Forelimb muscle (tissue), 1 donor: Measurements from ENCODE around the gene TREX2. TPM values are rescaled to one million over a fixed set of nuclear protein-coding genes. Genes with fewer than 3 reads are reported as not detected.
"Not testable (repeated sequence)": the region's sequence is repeated elsewhere in the genome, so short reads cannot be mapped to it uniquely, and the experiment has no call there.

ENCODE experiments used
- DNase-seq: peaks from one replicate; pipeline ENCODE4 v3.0.0-alpha.2; 2013; ENCODE audit warnings: low read depth
- polyA plus RNA-seq: library from polyadenylated mRNA; unstranded; fragments of 120-200 nt; gene quantifications from one replicate; pipeline ENCODE4 v1.2.1, GENCODE V29; 2013; ENCODE audit not compliant: insufficient read length

The TREX2 gene
- polyA plus RNA-seq, 1 donor: 0.20 TPM

DNA sequence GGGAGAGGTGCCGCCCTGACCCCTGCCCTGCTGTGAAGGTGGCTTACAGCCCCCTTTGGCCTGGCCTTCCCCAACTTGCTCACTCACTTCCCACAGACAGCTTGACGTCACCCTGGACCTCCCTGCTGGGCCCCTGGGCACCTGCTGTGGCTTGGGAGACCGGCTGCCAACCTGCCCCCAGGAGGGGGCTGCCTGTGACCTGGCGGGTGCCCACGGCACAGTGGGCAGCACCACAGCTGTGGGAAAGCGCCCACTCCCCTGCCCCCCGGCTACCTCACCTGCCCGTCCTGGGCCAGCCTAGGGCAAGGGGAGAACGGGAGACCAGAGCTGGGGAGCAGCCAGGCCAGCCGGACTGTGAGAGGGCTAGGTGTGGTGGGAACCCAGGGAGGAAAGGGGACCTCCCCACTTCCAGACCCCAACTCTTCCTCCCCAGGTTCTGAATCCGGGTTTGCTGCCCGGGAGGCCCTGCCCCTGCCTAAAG, 36.9 kb downstream of the TREX2 start:
- no peak for DNase-seq

DNA sequence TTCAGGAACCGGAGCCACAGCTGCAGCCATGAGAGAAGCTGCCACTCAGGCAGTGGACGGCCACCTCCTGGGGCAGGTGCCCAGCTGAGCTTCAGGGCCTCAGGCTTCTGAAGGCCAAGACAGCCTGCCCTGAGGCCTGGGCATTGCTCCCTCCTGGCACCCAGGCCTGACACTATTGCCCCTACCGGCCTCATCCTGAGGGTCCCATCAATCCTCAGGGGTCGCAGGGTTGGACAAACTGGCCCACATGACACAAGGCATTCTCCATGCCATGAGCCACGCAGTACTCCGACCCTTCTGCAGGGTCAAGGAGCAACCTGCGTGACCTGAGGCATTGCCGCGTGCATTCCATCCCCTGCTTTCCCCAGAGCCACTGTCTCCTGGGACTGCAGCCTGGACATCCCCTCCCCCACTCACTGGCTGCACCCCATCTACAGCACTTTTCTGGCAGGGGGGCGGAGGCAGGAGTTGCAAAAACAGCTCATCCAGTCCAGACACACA, 37.6 kb downstream of the TREX2 start:
- no peak for DNase-seq

DNA sequence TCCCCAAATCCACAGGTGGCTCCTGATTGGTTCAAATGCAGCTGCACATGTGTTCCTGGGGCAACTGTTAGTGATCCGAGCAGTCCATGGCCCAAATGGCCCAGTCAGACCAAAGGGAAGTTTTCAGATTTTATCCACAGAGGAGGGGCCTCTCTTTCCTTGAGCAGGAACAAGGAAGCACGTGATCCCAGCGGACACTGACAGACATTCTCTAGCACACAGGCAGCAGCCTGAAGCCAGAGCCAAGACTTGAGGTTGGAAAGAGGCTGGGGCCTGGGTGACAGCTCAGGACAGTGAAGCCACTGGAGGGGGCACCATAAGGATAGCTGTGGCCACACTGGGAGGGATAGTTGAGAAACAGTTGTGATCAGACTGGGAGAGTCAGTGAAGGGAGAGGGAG, 38.1 kb downstream of the TREX2 start:
- no peak for DNase-seq

DNA sequence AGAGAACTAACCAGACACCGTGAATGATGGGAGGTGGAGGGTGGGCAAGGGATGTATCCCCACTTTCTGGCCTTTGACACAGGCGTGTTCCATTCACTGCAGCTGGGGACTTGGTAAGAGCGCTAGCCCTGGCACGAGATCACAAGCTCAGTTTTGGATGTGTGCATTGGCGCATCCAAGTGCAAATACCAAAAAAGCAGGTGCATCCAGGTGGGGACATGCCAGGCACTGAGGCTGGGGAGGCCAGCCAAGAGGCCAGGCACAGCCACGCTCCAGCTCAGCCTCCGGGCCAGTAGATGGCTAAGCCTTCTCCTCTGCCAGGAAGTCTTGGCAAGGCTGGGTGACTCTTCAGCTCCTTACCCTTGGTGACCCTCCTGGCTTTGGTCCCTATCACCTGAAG, 39.0 kb downstream of the TREX2 start:
- no peak for DNase-seq

DNA sequence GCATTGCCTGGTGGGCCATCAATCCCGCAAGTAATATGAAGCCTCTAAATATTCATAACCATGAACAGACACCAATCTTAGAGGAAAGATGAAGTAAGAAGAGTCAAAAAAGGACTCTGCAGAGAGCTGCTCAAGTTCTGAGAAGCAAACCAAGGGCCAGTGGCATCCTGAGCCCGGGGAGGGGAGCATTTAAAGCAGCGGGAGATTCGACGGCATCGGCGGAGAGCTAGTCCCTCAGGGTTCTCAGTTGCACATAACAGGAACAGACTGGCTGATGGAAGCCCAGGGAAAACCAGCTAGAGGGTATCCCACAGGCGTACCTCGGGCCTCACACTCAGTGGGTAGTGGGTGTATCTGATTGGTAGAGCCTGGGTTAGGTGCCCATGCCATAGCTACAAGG, 39.8 kb downstream of the TREX2 start:
- no peak for DNase-seq

DNA sequence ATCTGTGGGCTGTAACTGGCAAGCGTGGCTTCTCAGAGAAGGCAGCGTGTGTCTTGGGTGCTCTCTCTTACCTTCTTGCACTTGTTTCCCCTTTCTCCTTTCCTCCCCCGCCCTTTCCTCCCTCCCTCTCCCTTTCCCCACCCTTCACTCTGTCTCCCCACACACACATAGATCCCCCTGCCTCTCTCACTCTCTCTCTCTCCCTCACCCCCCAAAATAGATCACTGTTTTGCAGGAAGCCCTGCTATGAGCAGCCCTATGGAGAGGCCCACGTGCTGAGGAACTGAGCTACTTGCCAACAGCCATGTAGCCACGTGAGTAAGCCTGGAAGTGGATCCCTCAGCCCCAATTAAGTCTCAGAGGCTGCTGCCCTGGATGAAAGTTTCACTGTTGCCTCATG, 40.4 kb downstream of the TREX2 start:
- DNase-seq: no peak

DNA sequence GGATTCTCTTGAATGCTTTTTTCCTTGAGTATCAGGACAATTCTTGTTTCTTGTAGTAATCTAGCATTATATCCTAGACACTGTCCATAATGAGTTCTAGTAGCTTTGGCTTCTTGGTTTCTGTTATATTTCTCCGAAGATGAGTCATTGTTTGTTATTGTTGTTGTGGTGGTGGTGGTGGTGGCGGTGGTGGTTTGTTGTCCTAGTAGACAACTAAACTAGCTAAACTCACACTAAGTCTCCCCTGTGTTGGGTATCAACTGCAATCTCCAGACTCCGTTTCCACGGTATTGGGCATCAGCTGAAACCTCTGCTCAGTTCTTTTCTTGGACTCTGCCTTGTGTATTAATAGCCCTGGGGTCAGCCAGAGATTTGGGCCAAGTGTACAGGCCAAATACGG, 41.5 kb downstream of the TREX2 start:
- not testable (repeated sequence) for DNase-seq

DNA sequence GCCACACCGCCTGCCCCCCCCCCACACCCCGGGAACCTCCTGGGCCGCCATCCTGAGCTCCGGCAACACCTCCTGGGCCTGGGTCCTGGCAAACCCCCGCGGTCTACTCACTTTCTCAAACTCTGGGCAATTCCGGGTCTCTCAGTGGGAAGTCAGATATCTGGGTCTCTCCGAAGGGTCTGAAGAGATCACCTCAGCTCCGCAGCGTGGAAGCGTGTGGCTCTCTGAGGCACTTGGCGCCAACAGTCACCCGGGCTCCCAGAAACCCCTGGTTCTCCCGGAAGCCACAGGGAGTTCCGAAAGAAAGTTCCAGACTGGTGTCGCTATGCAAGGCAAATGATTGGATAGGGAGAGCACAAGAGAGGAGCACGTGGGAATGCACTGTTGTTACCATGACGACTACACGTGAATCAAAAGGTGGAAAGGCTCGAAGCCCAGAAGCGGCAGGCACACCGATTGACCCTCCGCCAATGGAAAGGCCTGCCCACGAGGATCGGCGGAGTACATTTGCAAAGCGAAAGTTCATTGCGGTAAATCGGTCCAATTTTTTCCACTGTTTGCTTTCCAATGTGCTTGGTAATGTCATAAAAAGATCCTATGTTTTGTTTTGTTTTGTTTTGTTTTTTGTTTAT, 44.6 kb downstream of the TREX2 start, which contains the start of gene PNMA6E:
Gene PNMA6E (minus strand): TSS at position 218 of the 632 bp plus-strand sequence. CDS start 2,501 bp downstream, outside the sequence.
- no peak for DNase-seq

DNA sequence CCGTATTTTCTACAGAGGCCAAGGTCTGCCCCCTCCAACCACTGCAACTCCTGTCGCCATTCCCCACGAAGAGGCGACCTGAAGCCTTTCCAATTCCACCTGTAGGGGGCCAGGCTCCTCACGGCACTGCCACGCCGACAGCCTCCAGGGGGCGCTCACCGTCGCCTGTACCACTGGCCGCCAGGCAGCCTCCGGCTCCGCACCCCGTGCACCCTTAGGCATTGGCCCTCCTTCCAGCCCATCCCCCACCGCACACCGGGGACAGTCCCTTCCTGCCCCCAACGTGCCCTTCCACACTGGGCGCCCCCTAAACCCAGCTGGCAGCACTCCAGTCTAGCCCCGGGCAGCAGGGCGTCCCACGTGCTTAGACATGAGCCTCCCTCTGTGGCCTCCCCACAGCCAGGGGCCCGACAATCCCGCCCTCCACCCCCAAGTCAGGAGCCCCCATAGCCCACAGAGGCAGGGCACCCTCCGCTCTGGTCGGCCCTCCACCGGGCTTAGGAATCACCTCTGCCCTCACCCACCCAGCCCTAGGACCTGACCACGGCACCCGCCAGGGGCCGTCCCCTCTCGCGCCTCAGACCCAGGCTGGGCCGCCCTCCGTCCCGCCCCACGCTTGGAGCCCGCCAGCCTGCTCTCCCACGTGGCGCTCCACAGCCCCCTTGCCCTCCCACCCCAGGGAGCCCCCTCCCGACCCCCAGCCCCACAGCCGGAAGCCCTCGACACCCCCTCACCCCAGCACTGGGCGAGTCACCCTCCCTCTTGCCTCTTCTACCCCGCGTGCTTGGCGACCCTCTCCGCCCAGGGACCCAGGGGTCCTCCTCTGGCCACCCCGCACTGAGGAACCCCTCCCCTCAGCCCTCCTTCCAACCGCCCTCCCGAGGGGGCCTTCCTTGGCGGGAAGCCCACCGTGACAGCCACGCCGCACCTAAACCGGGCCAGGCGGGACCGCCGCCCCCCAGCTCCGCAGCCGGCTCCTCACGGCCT, 45.4 kb downstream of the TREX2 start:
- no peak for DNase-seq

DNA sequence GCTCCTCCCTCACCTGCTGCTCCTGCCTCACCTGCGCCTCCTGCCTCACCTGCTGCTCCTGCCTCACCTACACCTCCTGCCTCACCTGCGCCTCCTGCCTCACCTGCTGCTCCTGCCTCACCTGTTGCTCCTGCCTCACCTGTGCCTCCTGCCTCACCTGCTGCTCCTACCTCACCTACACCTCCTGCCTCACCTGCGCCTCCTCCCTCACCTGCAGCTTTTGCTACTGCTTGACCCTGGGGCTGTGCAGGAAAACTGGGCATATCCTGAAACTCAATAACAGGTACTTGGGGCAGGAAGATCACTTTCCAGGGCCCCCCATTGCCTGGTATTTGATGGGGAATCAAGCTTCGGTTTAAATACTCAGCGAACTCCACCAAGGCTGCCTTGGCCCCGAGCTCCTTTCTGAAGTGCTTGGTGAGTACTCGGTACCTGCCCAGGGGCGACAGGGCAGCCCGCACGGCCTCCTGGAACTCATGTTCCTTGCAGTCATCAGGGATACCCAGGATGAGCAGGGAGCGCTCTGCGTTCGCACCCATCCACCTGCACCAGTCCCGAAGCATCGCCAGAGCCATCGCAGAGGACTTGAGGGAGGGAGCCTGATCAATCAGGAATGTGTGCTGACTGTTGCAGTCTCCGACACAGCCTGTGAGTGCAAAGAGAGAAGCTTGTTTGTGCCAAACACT, 47.4 kb downstream of the TREX2 start:
- DNase-seq: no peak

DNA sequence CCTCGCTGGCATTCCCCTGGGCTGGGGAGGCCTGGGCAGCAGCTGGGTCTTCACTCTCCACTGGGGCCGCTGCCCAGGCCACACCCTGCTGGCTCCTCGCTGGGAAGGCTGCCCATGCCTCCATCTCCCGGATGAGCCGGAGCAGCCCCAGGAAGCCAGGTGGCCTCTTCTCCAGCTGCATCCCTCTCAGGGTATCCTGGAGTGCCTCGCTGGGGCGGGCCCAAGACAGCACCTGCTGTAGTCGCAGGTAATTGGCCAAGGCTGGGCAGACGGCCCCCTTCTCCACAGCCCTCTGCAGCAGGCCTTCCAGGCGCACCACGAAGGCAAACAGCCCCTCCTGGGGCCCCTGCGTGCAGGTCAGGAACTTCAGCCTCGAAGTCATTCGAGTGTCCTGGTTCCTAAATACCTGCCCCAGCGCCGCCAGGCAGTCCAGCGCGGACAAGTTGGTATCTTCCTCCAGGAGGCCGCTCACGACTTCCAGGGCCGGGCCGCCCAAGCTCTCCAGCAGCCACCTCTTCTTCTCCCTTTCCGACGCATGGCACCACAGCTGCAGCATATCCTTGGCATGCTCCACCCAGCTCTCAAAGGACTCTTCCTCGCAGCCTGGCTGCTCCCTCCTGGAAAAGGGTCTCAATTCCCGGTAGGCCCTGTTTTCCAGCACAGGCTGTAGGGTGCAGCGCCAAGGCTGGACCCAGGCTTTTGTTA, 48.4 kb downstream of the TREX2 start:
- DNase-seq: no peak

DNA sequence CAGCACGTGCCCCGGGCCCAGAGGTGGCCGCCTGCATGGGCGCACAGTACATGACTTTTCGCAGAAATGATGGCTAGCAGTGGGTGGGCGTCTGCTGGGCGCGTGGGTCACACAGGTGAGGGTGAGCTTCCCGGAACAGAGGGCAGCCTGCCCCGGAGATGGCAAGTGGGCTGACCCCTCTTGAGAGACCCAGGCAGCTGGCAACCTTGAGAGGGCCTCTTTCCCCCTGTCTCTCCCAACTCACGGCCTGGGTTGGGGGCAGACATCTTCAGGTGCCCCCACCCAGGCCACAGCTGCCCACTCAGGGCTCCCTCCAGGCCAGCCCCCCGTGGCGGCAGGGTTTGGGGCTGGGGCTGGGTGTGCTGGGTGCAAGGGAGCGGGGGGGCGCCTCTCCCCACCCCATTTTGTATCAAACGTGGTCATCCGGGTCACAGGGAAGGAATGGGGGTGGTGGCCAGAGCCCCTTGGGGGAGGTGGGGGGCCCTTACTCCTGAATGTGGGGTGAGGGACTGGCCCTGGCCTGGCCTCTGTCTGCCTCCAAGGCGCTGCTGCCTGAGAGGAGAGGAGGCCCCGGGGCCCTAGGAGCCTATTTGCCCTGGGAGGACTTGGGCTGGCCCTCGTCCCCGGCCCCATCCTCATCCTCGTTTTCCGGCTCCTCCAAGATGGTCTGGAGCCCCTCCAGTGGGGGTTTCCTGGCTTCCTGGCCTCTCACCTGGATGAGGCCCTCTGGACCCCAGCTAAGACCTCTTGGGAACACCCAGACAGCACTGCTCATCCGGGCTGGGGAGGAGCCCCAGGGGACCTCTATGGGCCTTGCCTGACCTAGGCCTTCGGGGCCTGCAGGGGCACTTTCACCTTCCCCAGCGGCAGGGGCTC, 49.3 kb downstream of the TREX2 start:
- DNase-seq: no peak

DNA sequence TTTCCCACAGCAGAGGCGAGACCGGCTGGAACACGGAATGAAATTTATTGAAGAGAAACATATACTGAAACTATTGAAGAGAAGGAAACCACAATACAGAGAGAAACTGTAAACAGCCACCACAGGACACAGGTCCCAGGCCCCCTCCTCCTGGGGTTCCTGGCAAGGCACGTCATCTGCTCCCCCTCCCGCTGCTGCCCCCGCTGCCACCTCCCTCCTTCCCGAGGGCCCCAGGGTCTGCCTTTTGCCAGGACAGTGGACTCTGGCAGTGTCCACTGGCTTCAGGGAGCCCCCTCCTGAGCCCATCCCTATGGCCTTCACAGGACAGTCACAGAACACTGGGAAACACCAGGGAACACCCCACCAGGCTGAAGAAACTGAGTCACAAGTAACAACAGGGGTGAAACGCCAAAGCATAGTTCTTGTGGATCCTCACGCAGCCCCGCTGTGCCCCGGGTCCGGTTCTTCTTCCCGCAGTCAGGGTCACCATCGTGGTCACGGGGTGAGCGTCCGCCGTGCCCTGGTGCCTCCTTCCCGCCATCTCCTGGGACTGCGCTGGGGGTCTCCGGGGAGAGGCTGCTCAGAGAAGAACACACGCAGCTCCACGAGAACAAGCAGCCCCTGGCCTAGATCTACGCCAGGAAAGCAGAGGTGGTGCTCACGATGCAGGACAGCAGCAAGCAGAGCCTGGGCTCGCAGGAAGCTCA, 50.1 kb downstream of the TREX2 start:
- no peak for DNase-seq

DNA sequence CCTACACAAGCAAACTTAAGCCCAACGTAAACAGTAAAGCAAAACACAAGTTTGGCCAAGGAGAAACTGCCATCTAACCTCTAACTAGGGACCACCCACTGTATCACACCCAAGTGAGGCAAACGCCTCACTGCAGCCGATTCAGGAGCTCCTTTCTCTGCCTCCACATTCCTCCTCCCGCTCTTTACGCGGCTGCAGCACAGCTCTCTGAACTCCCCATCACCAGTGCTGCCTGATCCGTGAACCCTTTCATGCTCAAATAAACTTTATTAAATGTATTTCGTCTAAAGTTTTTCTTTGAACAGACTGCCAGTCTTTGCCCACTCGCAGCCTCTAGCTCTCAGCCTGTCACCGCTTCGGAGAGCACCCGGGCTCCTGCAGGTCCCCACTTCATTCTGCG, 51.2 kb downstream of the TREX2 start:
- no peak for DNase-seq

Other genes starting within 250 kb of the TREX2 start
- not detected for gene PNMA6F, start 124.3 kb downstream of the TREX2 start, polyA plus RNA-seq
- gene ZNF275, start 111.9 kb downstream of the TREX2 start, polyA plus RNA-seq: 7.0 TPM
- gene PNMA6E, start 44.7 kb downstream of the TREX2 start, polyA plus RNA-seq: not detected
- 0.90 TPM for gene ZFP92, start 34.6 kb downstream of the TREX2 start, polyA plus RNA-seq
- gene HAUS7, start 24.5 kb upstream of the TREX2 start, polyA plus RNA-seq: 20.8 TPM
- 95.3 TPM for gene BGN, start 48.9 kb upstream of the TREX2 start, polyA plus RNA-seq
- 0.80 TPM for gene ATP2B3, start 71.6 kb upstream of the TREX2 start, polyA plus RNA-seq
- gene CCNQ, start 153.1 kb upstream of the TREX2 start, polyA plus RNA-seq: 15.6 TPM
- 0.15 TPM for gene DUSP9, start 201.1 kb upstream of the TREX2 start, polyA plus RNA-seq
- 6.2 TPM for gene PNCK, start 227.8 kb upstream of the TREX2 start, polyA plus RNA-seq
- gene SLC6A8, start 241.9 kb upstream of the TREX2 start, polyA plus RNA-seq: 40.6 TPM